ENCODE results near the gene FAM53A.
"Not testable (repeated sequence)": the region's sequence is repeated elsewhere in the genome, so short reads cannot be mapped to it uniquely, and the experiment has no call there.

The FAM53A gene

GRCh38 chr4:1658146-1658545 lies 26.0 kb downstream of the FAM53A start:
- DNase-seq = no peak

- no peak for DNase-seq
Measured at GRCh38 chr4:1656986-1657385, 27.1 kb downstream of the FAM53A start.

- no peak for DNase-seq
Measured at GRCh38 chr4:1656132-1656531, 28.0 kb downstream of the FAM53A start.

GRCh38 chr4:1655676-1656075 lies 28.4 kb downstream of the FAM53A start:
- no peak for DNase-seq

GRCh38 chr4:1655081-1655480 lies 29.0 kb downstream of the FAM53A start:
- no peak for DNase-seq

GRCh38 chr4:1654216-1654955 lies 29.7 kb downstream of the FAM53A start:
- DNase-seq = no peak

- no peak for DNase-seq
Measured at GRCh38 chr4:1653776-1654175, 30.3 kb downstream of the FAM53A start.

- no peak for DNase-seq
Measured at GRCh38 chr4:1652088-1652487, 32.0 kb downstream of the FAM53A start.

- DNase-seq = no peak
Measured at GRCh38 chr4:1651609-1652008, 32.5 kb downstream of the FAM53A start.

- no peak for DNase-seq
Measured at GRCh38 chr4:1648962-1649361, 35.2 kb downstream of the FAM53A start.

- DNase-seq = no peak
Measured at GRCh38 chr4:1647432-1647831, 36.7 kb downstream of the FAM53A start.

GRCh38 chr4:1646690-1647089 lies 37.4 kb downstream of the FAM53A start:
- no peak for DNase-seq

- DNase-seq = no peak
Measured at GRCh38 chr4:1644891-1645657, 39.0 kb downstream of the FAM53A start.

GRCh38 chr4:1643971-1644735 lies 40.0 kb downstream of the FAM53A start:
- DNase-seq = no peak

GRCh38 chr4:1642196-1642951 lies 41.7 kb downstream of the FAM53A start:
- no peak for DNase-seq

GRCh38 chr4:1641671-1642070 lies 42.4 kb downstream of the FAM53A start:
- DNase-seq = no peak

GRCh38 chr4:1640716-1641503 lies 43.2 kb downstream of the FAM53A start:
- not testable (repeated sequence) for DNase-seq

- no peak for DNase-seq
Measured at GRCh38 chr4:1640190-1640589, 43.9 kb downstream of the FAM53A start.

- DNase-seq = no peak
Measured at GRCh38 chr4:1639299-1639868, 44.7 kb downstream of the FAM53A start.

GRCh38 chr4:1638873-1639272 lies 45.2 kb downstream of the FAM53A start:
- DNase-seq = no peak

GRCh38 chr4:1638272-1638598 lies 45.9 kb downstream of the FAM53A start:
- DNase-seq = no peak

Data from CD4-positive, alpha-beta T cell treated with Interleukin-12 subunit alpha and Interleukin-12 subunit beta, for 1 hour (primary cell).